PFSK-1 (cell line): ENCODE results near the gene MINDY1.

Experiments used
- FOXP2 ChIP-seq: optimal IDR thresholded peaks from 2 replicates; pipeline ENCODE3; 2011; ENCODE audit warnings: borderline replicate concordance, control low read depth, inconsistent platforms; ENCODE audit not compliant: insufficient read depth; ENCODE audit errors: extremely low read length, extremely low read depth
- POLR2AphosphoS5 ChIP-seq: IDR thresholded peaks from 2 replicates; pipeline ENCODE4 v1.6.1; 2012; ENCODE audit warnings: low read depth, mild to moderate bottlenecking, control low read depth, low read length, moderate library complexity
- REST ChIP-seq, 2 experiments: IDR thresholded peaks; 2 replicates each; pipeline versions ENCODE4 v1.6.1 to v1.8.0; 2011 to 2012; ENCODE audit warnings: low read depth in 2 of 2, low read length in 2 of 2, control low read depth in 1 of 2, inconsistent platforms in 1 of 2, mild to moderate bottlenecking in 1 of 2, moderate library complexity in 1 of 2; ENCODE audit not compliant: insufficient read depth in 1 of 2
- TAF1 ChIP-seq: IDR thresholded peaks from 2 replicates; pipeline ENCODE4 v1.6.1; 2012; ENCODE audit warnings: low read length, control low read depth, borderline replicate concordance; ENCODE audit not compliant: insufficient read depth

- no peak for TF ChIP-seq REST (IDR thresholded peaks at IDR 0.05; ENCODE audit: insufficient read depth in 1 of 2, low read depth in 2 of 2, low read length in 2 of 2)
- no peak for TF ChIP-seq TAF1
- TF ChIP-seq FOXP2, result no peak
- no peak for TF ChIP-seq POLR2AphosphoS5
Observed at GRCh38 chr1:151010346-151010726, 3.6 kb upstream of the MINDY1 start.
